GM12891 (cell line): ENCODE results near the gene PTRH2.

Experiments
- POLR2A ChIP-seq: IDR thresholded peaks from 2 replicates; pipeline ENCODE4 v1.6.1; 2011; ENCODE audit warnings: low read depth, low read length, control low read depth
- TAF1 ChIP-seq: IDR thresholded peaks from 2 replicates; pipeline ENCODE4 v1.6.1; 2011; ENCODE audit warnings: low read depth, low read length, control low read depth

- no peak for TF ChIP-seq TAF1
- TF ChIP-seq POLR2A, result no peak
Measured at GRCh38 chr17:59652119-59652518, 55.1 kb downstream of the PTRH2 start.
